Left lung (tissue), 10 donors: ENCODE results near the gene INO80. TPM values are rescaled to one million over a fixed set of nuclear protein-coding genes. Genes with fewer than 3 reads are reported as not detected.
"Not testable (repeated sequence)": the region's sequence is repeated elsewhere in the genome, so short reads cannot be mapped to it uniquely, and the experiment has no call there.

Experiments
- ATAC-seq: fragments of 200-7000 bp; cut with Tn5 transposase; one replicate; pipeline ENCODE4 v1.9.1; 2020; ENCODE audit warnings: moderate library complexity
- DNase-seq, 4 donors: peaks; one replicate each; pipeline ENCODE4 v3.0.0-alpha.2; 2013 to 2020
- H3K27ac ChIP-seq, 2 donors: fragments of 200-600 bp; sonication (generic) in 1 of 2; one replicate each; pipeline versions ENCODE4 v1.5.0 to v1.8.0; 2020 to 2021
- H3K27me3 ChIP-seq, 2 donors: fragments of 200-600 bp; sonication (generic) in 1 of 2; one replicate each; pipeline versions ENCODE4 v1.5.0 to v1.8.0; 2020 to 2021
- H3K36me3 ChIP-seq, 2 donors: fragments of 200-600 bp; sonication (generic) in 1 of 2; one replicate each; pipeline versions ENCODE4 v1.5.0 to v1.8.0; 2020 to 2021
- H3K4me1 ChIP-seq, 2 donors: fragments of 200-600 bp; one replicate each; pipeline ENCODE4 v1.8.0; 2021
- H3K4me3 ChIP-seq, 2 donors: fragments of 200-600 bp; sonication (generic) in 1 of 2; one replicate each; pipeline versions ENCODE4 v1.5.0 to v1.8.0; 2020 to 2021; ENCODE audit warnings: mild to moderate bottlenecking in 1 of 2
- H3K9me3 ChIP-seq, 2 donors: fragments of 200-600 bp; sonication (generic) in 1 of 2; one replicate each; pipeline versions ENCODE4 v1.5.0 to v1.8.0; 2020 to 2021
- CTCF ChIP-seq, 2 donors: fragments of 200-600 bp; sonication (generic) in 1 of 2; IDR thresholded peaks; one replicate each; pipeline versions ENCODE4 v1.5.0 to v1.8.0; 2021; ENCODE audit warnings: antibody characterized with exemption in 2 of 2
- intact Hi-C, 2 donors: fragments of 100-400 bp; cut with DNase I; formaldehyde crosslinking; loops; one replicate each; pipeline versions ENCODE4 v1.11.2 to v1.14.2; 2022
- polyA plus RNA-seq, 6 donors: library from polyadenylated mRNA; unstranded; fragments of 120-200 nt; gene quantifications; one replicate each; pipeline ENCODE4 v1.2.1, GENCODE V29; 2013; ENCODE audit not compliant: insufficient read length in 6 of 6
- total RNA-seq, 2 donors: library from RNA; stranded (reverse); fragmentation: NEBNext Ultra II Directional; extraction: Animal tissue kit (Norgen Biotek cat#: 25700); gene quantifications; one replicate each; pipeline ENCODE4 v1.2.1, GENCODE V29; 2021
- donor health status: DM: no; HTN: yes; CAD: no.
- donor health status: DM: no; HTN: no; CAD: no.

Gene INO80
- total and polyA plus RNA-seq, 8 donors = 20.1 to 31.0 (median 26.0) TPM

GRCh38 chr15:41139619-41140018 lies 23.5 kb upstream of the INO80 start:
- no peak overlapping the region for H3K4me3 ChIP-seq
- no peak overlapping the region for H3K27ac ChIP-seq
- no peaks in the 10 kb centered on the region for H3K27me3 ChIP-seq
- no peak for TF ChIP-seq CTCF (IDR thresholded peaks at IDR 0.05)
- ATAC-seq = no peak
- H3K4me1 ChIP-seq = no peaks in the 10 kb centered on the region
- intact Hi-C loops = no loop called here
- no peaks in the 10 kb centered on the region for H3K36me3 ChIP-seq
- no peak for DNase-seq
- H3K9me3 ChIP-seq = no peaks in the 10 kb centered on the region

- H3K27ac ChIP-seq, H3K36me3 ChIP-seq, intact Hi-C loops, H3K4me3 ChIP-seq, H3K27me3 ChIP-seq, H3K4me1 ChIP-seq, H3K9me3 ChIP-seq, DNase-seq: not testable (repeated sequence)
- ATAC-seq = peak; percentile 21
These were observed 23.0 kb upstream of the INO80 start for GRCh38 chr15:41139112-41139511.

GRCh38 chr15:41135580-41135979 lies 19.5 kb upstream of the INO80 start:
- H3K9me3 ChIP-seq, intact Hi-C loops, H3K4me1 ChIP-seq, H3K36me3 ChIP-seq, H3K27ac ChIP-seq, ATAC-seq, H3K4me3 ChIP-seq, DNase-seq, H3K27me3 ChIP-seq: not testable (repeated sequence)

GRCh38 chr15:41133454-41133853 lies 17.4 kb upstream of the INO80 start:
- no peak for TF ChIP-seq CTCF (IDR thresholded peaks at IDR 0.05)
- Histone ChIP-seq H3K27me3 (no peaks in the 10 kb centered on the region), H3K4me1 (no peaks in the 10 kb centered on the region), H3K27ac (no peak overlapping the region), H3K4me3 (no peak overlapping the region), H3K9me3 (no peaks in the 10 kb centered on the region), H3K36me3 (no peaks in the 10 kb centered on the region)
- DNase-seq = no peak
- no peak for ATAC-seq
- intact Hi-C loops = no loop called here

- H3K4me1 ChIP-seq, H3K27ac ChIP-seq, H3K27me3 ChIP-seq, intact Hi-C loops, H3K36me3 ChIP-seq, DNase-seq, H3K4me3 ChIP-seq, H3K9me3 ChIP-seq: not testable (repeated sequence)
- ATAC-seq = peak; percentile 65
These were observed 16.0 kb upstream of the INO80 start for GRCh38 chr15:41132094-41132493.

- intact Hi-C loops = no loop called here
- no peak for ATAC-seq
- H3K36me3 ChIP-seq = no peaks in the 10 kb centered on the region
- no peaks in the 10 kb centered on the region for H3K4me1 ChIP-seq
- no peak overlapping the region for H3K27ac ChIP-seq
- no peaks in the 10 kb centered on the region for H3K27me3 ChIP-seq
- DNase-seq = no peak
- no peak overlapping the region for H3K4me3 ChIP-seq
- no peaks in the 10 kb centered on the region for H3K9me3 ChIP-seq
- no peak for TF ChIP-seq CTCF (IDR thresholded peaks at IDR 0.05)
These were observed 12.3 kb upstream of the INO80 start for GRCh38 chr15:41128174-41128902.
